ENCODE data around the gene TXNRD2.
A peak's percentile ranks its signal among the peaks of the same experiment; 100 is the strongest.

GRCh38 chr22:19854778-19855503 lies 86.7 kb downstream of the TXNRD2 start, which contains the start of the genes GNB1L and RTL10:
- TF ChIP-seq CTCF (IDR thresholded peaks at IDR 0.05; ENCODE audit: borderline replicate concordance, extremely low read depth, low read length, poor library complexity, severe bottlenecking) = peak; percentile 40
- no peak for TF ChIP-seq EZH2 (IDR thresholded peaks at IDR 0.05; ENCODE audit: borderline replicate concordance, low read depth, low read length, severe bottlenecking)
